Activated naive CD8-positive, alpha-beta T cell treated with anti-CD3 and anti-CD28 coated beads, Interleukin-2, amount 10 ng/mL, durations not matched to agents 7 days and 5 days (primary cell): ENCODE results near the gene FBN3. TPM values are rescaled to one million over a fixed set of nuclear protein-coding genes. Genes with fewer than 3 reads are reported as not detected.

ENCODE experiments used
- ATAC-seq: fragments of 150-1000 bp; cut with Tn5 transposase; one replicate; pipeline ENCODE4 v1.10.0; 2021; ENCODE audit warnings: low read depth, moderate library complexity
- POLR2A ChIA-PET: fragments of 350-600 bp; sonication (Branson Sonifier 250); formaldehyde crosslinking; loops from one replicate; lab custom pipeline; 2021; ENCODE audit warnings: antibody characterized with exemption; lab: Charles Lee
- DNase-seq: peaks from one replicate; pipeline ENCODE4 v3.0.0; 2021
- H3K27ac Mint-ChIP-seq: one replicate; pipeline ENCODE4 v1.8.0; 2022; ENCODE audit warnings: mild to moderate bottlenecking, mixed read lengths
- H3K27me3 Mint-ChIP-seq: one replicate; pipeline ENCODE4 v1.8.0; 2022; ENCODE audit warnings: mild to moderate bottlenecking, moderate library complexity, mixed read lengths
- H3K36me3 Mint-ChIP-seq: one replicate; pipeline ENCODE4 v1.8.0; 2021; ENCODE audit warnings: mild to moderate bottlenecking, mixed read lengths
- H3K4me1 Mint-ChIP-seq: one replicate; pipeline ENCODE4 v1.8.0; 2021; ENCODE audit warnings: mixed read lengths
- H3K4me3 Mint-ChIP-seq: one replicate; pipeline ENCODE4 v1.8.0; 2022; ENCODE audit warnings: mild to moderate bottlenecking, moderate library complexity, mixed read lengths
- H3K9me3 Mint-ChIP-seq: one replicate; pipeline ENCODE4 v1.8.0; 2021; ENCODE audit warnings: mixed read lengths
- total RNA-seq, 2 experiments: library from RNA; stranded (reverse); gene quantifications; one replicate each; pipeline ENCODE4 v1.2.3, GENCODE V29; 2021

The FBN3 gene
- total RNA-seq, 2 experiments from 2014 or later, result 0.03 to 0.50 TPM

- Mint-ChIP-seq H3K4me1 (no peaks in the 10 kb centered on the region), H3K27me3 (peaks cover 13% of the 10 kb centered on the region), H3K4me3 (no peak overlapping the region), H3K36me3 (no peaks in the 10 kb centered on the region), H3K9me3 (no peaks in the 10 kb centered on the region), H3K27ac (no peak overlapping the region)
- ATAC-seq (no peak), DNase-seq (no peak)
- POLR2A ChIA-PET, result no interaction called here
Measured at GRCh38 chr19:8143041-8143440, 6.4 kb downstream of the FBN3 start.

- H3K4me3 Mint-ChIP-seq, result no peak overlapping the region
- no peaks in the 10 kb centered on the region for H3K36me3 Mint-ChIP-seq
- ATAC-seq (no peak), DNase-seq (no peak)
- POLR2A ChIA-PET, result no interaction called here
- no peaks in the 10 kb centered on the region for H3K9me3 Mint-ChIP-seq
- H3K27ac Mint-ChIP-seq, result no peak overlapping the region
- peaks cover 8% of the 10 kb centered on the region for H3K27me3 Mint-ChIP-seq
- no peaks in the 10 kb centered on the region for H3K4me1 Mint-ChIP-seq
Measured at GRCh38 chr19:8142513-8142900, 6.9 kb downstream of the FBN3 start.

DNA sequence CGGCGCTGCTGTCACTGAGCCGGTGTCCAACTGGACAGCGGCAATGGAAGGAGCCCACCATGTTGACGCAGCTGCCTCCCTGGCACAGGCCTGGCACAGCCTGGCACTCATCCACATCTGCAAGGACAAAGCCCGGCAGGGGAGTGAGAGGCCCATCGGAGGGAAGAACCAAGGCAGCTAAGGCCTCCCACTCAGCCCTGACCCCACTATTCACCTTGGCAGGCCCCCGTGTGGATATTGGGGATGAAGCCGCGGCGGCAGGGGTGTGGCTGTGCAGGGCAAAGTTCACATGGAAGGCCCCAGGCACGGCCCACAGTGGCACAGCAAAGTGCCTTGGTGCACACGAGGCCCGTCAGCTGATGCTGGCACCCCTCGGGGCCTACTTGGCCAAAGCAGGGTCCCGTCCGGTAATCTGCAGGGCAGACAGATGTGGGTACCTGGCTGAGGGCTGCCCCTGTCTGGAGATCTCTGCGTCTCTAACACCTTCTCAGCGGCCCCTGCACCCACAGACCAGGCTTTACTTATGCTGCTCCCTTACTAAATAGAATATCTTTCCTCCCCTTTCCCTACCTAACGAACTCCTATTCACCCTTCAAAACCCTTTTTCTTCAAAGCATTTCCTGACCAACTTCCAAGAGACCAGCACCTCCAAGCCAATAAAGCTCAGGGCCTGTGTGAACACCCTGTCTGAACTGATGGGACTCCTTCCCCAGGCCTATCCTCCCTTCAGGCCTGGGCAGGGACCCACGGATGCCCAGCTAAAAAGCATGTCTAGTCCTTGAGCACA is 7.5 kb downstream of the FBN3 start:
- DNase-seq, result no peak
- Mint-ChIP-seq H3K36me3 (no peaks in the 10 kb centered on the region), H3K9me3 (no peaks in the 10 kb centered on the region), H3K27ac (no peak overlapping the region), H3K4me3 (no peak overlapping the region), H3K27me3 (peaks cover 6% of the 10 kb centered on the region), H3K4me1 (no peaks in the 10 kb centered on the region)
- ATAC-seq, result no peak
- POLR2A ChIA-PET, result no interaction called here

DNA sequence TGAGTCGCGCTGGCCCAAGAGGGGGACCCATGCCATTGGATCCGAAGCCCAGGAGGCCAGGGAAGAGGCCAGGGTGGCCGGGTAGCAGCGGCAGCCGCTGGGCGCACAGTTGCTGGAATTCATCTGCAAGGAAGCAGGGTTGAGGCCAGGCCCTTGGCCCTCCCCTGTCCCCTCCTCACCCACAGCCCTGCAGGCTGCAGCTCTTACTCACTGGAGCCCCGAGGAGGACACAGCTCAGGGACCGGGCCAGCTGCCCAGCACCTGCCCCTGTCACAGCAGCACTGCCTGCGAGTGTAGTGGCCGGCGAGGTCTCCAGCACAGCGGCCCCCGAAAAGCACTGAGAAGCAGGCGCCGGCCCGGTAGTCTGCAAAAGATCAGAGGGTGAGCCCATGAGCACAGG is 11.2 kb downstream of the FBN3 start:
- no peak for DNase-seq
- no peak for ATAC-seq
- Mint-ChIP-seq H3K4me3 (no peak overlapping the region), H3K9me3 (no peaks in the 10 kb centered on the region), H3K36me3 (no peaks in the 10 kb centered on the region), H3K4me1 (no peaks in the 10 kb centered on the region), H3K27me3 (no peaks in the 10 kb centered on the region), H3K27ac (no peak overlapping the region)
- POLR2A ChIA-PET, result no interaction called here

DNA sequence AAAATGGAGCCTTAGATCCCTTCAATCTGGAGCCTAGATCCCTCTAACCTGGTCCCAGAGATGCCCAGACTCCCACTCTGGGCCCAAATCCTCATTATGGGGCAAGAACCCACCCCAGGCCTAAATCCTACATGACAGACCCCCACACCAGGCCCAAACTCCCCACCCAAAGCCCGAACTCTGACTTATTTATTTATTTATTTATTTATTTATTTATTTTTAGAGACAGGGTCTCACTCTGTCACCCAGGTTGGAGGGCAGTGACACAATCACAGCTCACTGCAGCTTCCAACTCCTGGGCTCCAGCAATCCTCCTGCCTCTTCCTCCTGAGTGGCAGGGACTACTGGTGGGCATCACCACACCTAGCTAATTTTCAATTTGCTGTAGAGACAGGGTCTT is 12.0 kb downstream of the FBN3 start:
- Mint-ChIP-seq H3K9me3 (no peaks in the 10 kb centered on the region), H3K27me3 (no peaks in the 10 kb centered on the region), H3K27ac (no peak overlapping the region), H3K4me1 (no peaks in the 10 kb centered on the region), H3K4me3 (no peak overlapping the region), H3K36me3 (no peaks in the 10 kb centered on the region)
- no peak for DNase-seq
- POLR2A ChIA-PET, result no interaction called here
- ATAC-seq, result no peak

GRCh38 chr19:8135946-8136618 is 13.3 kb downstream of the FBN3 start:
- POLR2A ChIA-PET, result no interaction called here
- H3K27me3 Mint-ChIP-seq, result no peaks in the 10 kb centered on the region
- H3K4me3 Mint-ChIP-seq, result no peak overlapping the region
- ATAC-seq (no peak), DNase-seq (no peak)
- no peaks in the 10 kb centered on the region for H3K36me3 Mint-ChIP-seq
- H3K9me3 Mint-ChIP-seq, result no peaks in the 10 kb centered on the region
- H3K4me1 Mint-ChIP-seq, result no peaks in the 10 kb centered on the region
- no peak overlapping the region for H3K27ac Mint-ChIP-seq

GRCh38 chr19:8132858-8133458 is 16.4 kb downstream of the FBN3 start:
- ATAC-seq (no peak), DNase-seq (no peak)
- Mint-ChIP-seq H3K9me3 (no peaks in the 10 kb centered on the region), H3K27ac (no peak overlapping the region), H3K4me1 (no peaks in the 10 kb centered on the region), H3K4me3 (no peak overlapping the region), H3K27me3 (no peaks in the 10 kb centered on the region), H3K36me3 (no peaks in the 10 kb centered on the region)
- POLR2A ChIA-PET, result no interaction called here

DNA sequence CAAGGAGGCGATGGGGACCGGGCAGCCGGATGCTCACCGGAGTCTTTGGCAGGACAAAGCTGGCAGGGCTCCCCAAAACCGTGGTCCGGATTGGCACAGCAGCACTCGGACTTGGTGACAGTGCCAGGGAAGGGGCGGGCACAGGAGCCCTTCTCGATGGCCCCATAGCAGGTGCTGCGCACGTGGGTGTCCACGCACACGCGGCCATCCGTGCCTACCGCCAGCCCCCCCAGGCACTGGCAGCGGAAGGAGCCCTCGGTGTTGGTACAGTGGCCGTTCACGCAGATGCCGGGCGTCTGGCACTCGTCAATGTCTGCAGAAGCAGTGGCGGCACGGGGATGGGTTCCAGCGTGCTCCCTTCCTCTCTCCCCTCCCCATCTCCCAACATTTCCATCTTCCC is 17.9 kb downstream of the FBN3 start:
- POLR2A ChIA-PET, result no interaction called here
- ATAC-seq (no peak), DNase-seq (no peak)
- H3K4me3 Mint-ChIP-seq, result no peak overlapping the region
- H3K9me3 Mint-ChIP-seq, result no peaks in the 10 kb centered on the region
- H3K27me3 Mint-ChIP-seq, result no peaks in the 10 kb centered on the region
- no peak overlapping the region for H3K27ac Mint-ChIP-seq
- H3K36me3 Mint-ChIP-seq, result no peaks in the 10 kb centered on the region
- H3K4me1 Mint-ChIP-seq, result no peaks in the 10 kb centered on the region

DNA sequence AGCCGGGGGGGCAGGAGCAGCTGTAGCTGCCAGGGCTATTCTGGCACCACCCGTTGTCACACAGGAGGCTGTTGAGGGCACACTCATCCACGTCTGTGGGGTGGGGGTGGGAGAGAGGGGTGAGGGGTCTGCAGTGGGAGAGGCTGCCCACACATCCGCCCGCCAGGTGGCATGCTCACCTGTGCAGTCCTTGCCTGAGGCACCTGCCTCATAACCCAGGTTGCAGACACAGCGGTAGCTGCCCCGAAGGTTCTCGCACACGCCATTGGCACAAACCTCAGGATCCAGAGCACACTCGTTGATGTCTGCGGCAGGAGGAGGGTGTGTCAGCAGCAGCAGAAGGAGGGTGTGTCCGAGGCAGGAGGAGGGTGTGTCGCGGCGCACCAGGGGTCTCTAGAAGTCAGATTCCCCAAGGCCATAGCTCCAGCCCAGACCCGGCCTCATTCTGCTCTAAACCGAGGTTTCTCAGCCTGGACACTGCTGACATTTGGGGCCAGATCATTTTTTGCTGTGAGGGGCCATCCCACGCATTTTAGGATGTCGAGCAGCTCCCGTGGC is 20.3 kb downstream of the FBN3 start:
- ATAC-seq (no peak), DNase-seq (no peak)
- Mint-ChIP-seq H3K36me3 (no peaks in the 10 kb centered on the region), H3K27ac (no peak overlapping the region), H3K9me3 (no peaks in the 10 kb centered on the region), H3K4me1 (no peaks in the 10 kb centered on the region), H3K4me3 (no peak overlapping the region), H3K27me3 (no peaks in the 10 kb centered on the region)
- POLR2A ChIA-PET, result no interaction called here

DNA sequence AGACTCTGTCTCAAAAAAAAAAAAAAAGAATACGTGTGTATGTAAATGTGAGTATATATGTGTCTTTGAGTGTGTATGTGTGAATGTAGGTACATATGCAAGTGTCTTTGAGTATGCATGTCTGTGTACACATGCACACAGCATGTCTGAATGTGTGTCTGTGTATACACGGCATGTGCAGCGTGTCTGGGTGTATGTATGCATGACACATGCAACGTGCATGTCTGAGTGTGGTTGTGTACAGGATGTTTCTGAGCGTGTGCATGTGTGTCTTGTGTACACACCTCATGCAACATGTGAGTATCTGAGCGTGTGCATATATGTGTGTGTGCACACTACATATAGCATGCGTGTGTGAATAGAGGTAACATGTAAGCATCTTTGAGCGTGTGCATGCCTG is 20.8 kb downstream of the FBN3 start:
- no peak for ATAC-seq
- Mint-ChIP-seq H3K27ac (no peak overlapping the region), H3K36me3 (no peaks in the 10 kb centered on the region), H3K4me1 (peaks cover 3% of the 10 kb centered on the region), H3K4me3 (no peak overlapping the region), H3K9me3 (no peaks in the 10 kb centered on the region), H3K27me3 (no peaks in the 10 kb centered on the region)
- POLR2A ChIA-PET, result no interaction called here
- DNase-seq, result no peak

- Mint-ChIP-seq H3K36me3 (no peaks in the 10 kb centered on the region), H3K27ac (no peak overlapping the region), H3K27me3 (no peaks in the 10 kb centered on the region), H3K4me1 (peaks cover 3% of the 10 kb centered on the region), H3K9me3 (no peaks in the 10 kb centered on the region), H3K4me3 (no peak overlapping the region)
- no peak for ATAC-seq
- no peak for DNase-seq
- POLR2A ChIA-PET, result no interaction called here
Measured at GRCh38 chr19:8127311-8127710, 22.1 kb downstream of the FBN3 start.

- no peak overlapping the region for H3K4me3 Mint-ChIP-seq
- no peak overlapping the region for H3K27ac Mint-ChIP-seq
- ATAC-seq (no peak), DNase-seq (no peak)
- POLR2A ChIA-PET, result no interaction called here
- peaks cover 3% of the 10 kb centered on the region for H3K4me1 Mint-ChIP-seq
- H3K36me3 Mint-ChIP-seq, result no peaks in the 10 kb centered on the region
- H3K27me3 Mint-ChIP-seq, result no peaks in the 10 kb centered on the region
- H3K9me3 Mint-ChIP-seq, result no peaks in the 10 kb centered on the region
Measured at GRCh38 chr19:8126511-8126910, 22.9 kb downstream of the FBN3 start.

GRCh38 chr19:8126008-8126407 is 23.4 kb downstream of the FBN3 start:
- Mint-ChIP-seq H3K36me3 (no peaks in the 10 kb centered on the region), H3K9me3 (no peaks in the 10 kb centered on the region), H3K4me3 (no peak overlapping the region), H3K27me3 (no peaks in the 10 kb centered on the region), H3K4me1 (peaks cover 3% of the 10 kb centered on the region), H3K27ac (no peak overlapping the region)
- no peak for DNase-seq
- ATAC-seq, result no peak
- POLR2A ChIA-PET, result no interaction called here

GRCh38 chr19:8123683-8124082 is 25.7 kb downstream of the FBN3 start:
- Mint-ChIP-seq H3K9me3 (no peaks in the 10 kb centered on the region), H3K4me3 (no peak overlapping the region), H3K4me1 (peaks cover 3% of the 10 kb centered on the region), H3K27ac (no peak overlapping the region), H3K27me3 (peaks cover 2% of the 10 kb centered on the region), H3K36me3 (no peaks in the 10 kb centered on the region)
- POLR2A ChIA-PET, result no interaction called here
- no peak for ATAC-seq
- no peak for DNase-seq
